Measurements from ENCODE around the gene SATB2.

GRCh38 chr2:199458009-199458805 lies 468 bp upstream of the SATB2 start:
- TF ChIP-seq EZH2 (IDR thresholded peaks at IDR 0.05; ENCODE audit: borderline replicate concordance, low read length): no peak
- no peak for TF ChIP-seq CTCF (IDR thresholded peaks at IDR 0.05; ENCODE audit: low read length)

Measured in OCI-LY1 (cell line).